Left cardiac atrium (tissue), 2 donors: ENCODE measurements around the gene DNMBP. TPM values are rescaled to one million over a fixed set of nuclear protein-coding genes. Genes with fewer than 3 reads are reported as not detected.

Experiments used
- total RNA-seq, 2 donors: library from RNA; stranded (reverse); fragmentation: NEBNext Ultra II Directional; extraction: Animal tissue kit (Norgen Biotek cat#: 25700); gene quantifications; one replicate each; pipeline ENCODE4 v1.2.1, GENCODE V29; 2021
- donor health status: DM: no; HTN: yes; CAD: no; lungs with severe emphysema.
- donor health status: DM: yes; HTN: yes; CAD: no.

DNMBP gene
- total RNA-seq, 2 donors from 2014 or later = 6.7 to 7.9 TPM

Other genes with a start within 250 kb of the DNMBP start
- gene ABCC2, start 227.3 kb downstream of the DNMBP start, total RNA-seq = under 1 TPM; 0.53 to 0.94 TPM
- gene CPN1, start 71.9 kb upstream of the DNMBP start, total RNA-seq = not detected
- 10 to 100 TPM; 12.4 to 13.5 TPM for gene ERLIN1, start 176.1 kb upstream of the DNMBP start, total RNA-seq
- gene CHUK, start 219.6 kb upstream of the DNMBP start, total RNA-seq = 10 to 100 TPM; 10.4 to 13.5 TPM